ENCODE measurements around the gene RBM47. TPM values are rescaled to one million over a fixed set of nuclear protein-coding genes. Genes with fewer than 3 reads are reported as not detected.

RBM47 gene
- total RNA-seq, 1 donor from 2014 or later = 108 TPM

- Histone ChIP-seq H3K9me3 (no peaks in the 10 kb centered on the region), H3K4me1 (no peaks in the 10 kb centered on the region), H3K27ac (no peak overlapping the region), H3K27me3 (ENCODE audit: low read depth) (no peaks in the 10 kb centered on the region), H3K36me3 (no peaks in the 10 kb centered on the region), H3K4me3 (no peak overlapping the region)
- DNase-seq (no peak), ATAC-seq (no peak)
- TF ChIP-seq CTCF (IDR thresholded peaks at IDR 0.05) = no peak
- intact Hi-C loops (cut with DNase I) = no loop called here
Observed at GRCh38 chr4:40614031-40614430, 15.6 kb downstream of the RBM47 start.

- no peaks in the 10 kb centered on the region for H3K4me1 ChIP-seq
- ATAC-seq = no peak
- TF ChIP-seq CTCF (IDR thresholded peaks at IDR 0.05) = no peak
Observed at GRCh38 chr4:40613456-40613855, 16.2 kb downstream of the RBM47 start.

GRCh38 chr4:40612831-40613230 is 16.8 kb downstream of the RBM47 start:
- TF ChIP-seq CTCF (IDR thresholded peaks at IDR 0.05) = no peak
- no peak for DNase-seq
- Histone ChIP-seq H3K36me3 (no peaks in the 10 kb centered on the region), H3K9me3 (no peaks in the 10 kb centered on the region), H3K4me1 (no peaks in the 10 kb centered on the region), H3K27ac (no peak overlapping the region), H3K27me3 (ENCODE audit: low read depth) (no peaks in the 10 kb centered on the region), H3K4me3 (no peak overlapping the region)
- no peak for ATAC-seq
- intact Hi-C loops (cut with DNase I) = no loop called here

More at GRCh38 chr4:40613456-40613855, 16.2 kb downstream of the RBM47 start:
- no peak for DNase-seq
- H3K9me3 ChIP-seq = no peaks in the 10 kb centered on the region
- intact Hi-C loops (cut with DNase I) = no loop called here
- H3K4me3 ChIP-seq = no peak overlapping the region
- no peaks in the 10 kb centered on the region for H3K27me3 ChIP-seq (ENCODE audit: low read depth)
- H3K27ac ChIP-seq = no peak overlapping the region
- no peaks in the 10 kb centered on the region for H3K36me3 ChIP-seq

- no peak for ATAC-seq
Observed at GRCh38 chr4:40612283-40612682, 17.4 kb downstream of the RBM47 start.

GRCh38 chr4:40608628-40609027 is 21.0 kb downstream of the RBM47 start:
- H3K4me3 ChIP-seq = no peak overlapping the region
- H3K9me3 ChIP-seq = no peaks in the 10 kb centered on the region
- no peaks in the 10 kb centered on the region for H3K27me3 ChIP-seq (ENCODE audit: low read depth)
- H3K4me1 ChIP-seq = no peaks in the 10 kb centered on the region
- no peak for TF ChIP-seq CTCF (IDR thresholded peaks at IDR 0.05)
- H3K36me3 ChIP-seq = no peaks in the 10 kb centered on the region
- intact Hi-C loops (cut with DNase I) = no loop called here
- no peak for ATAC-seq
- no peak overlapping the region for H3K27ac ChIP-seq
- no peak for DNase-seq

More at GRCh38 chr4:40612283-40612682, 17.4 kb downstream of the RBM47 start:
- Histone ChIP-seq H3K27ac (no peak overlapping the region), H3K4me1 (no peaks in the 10 kb centered on the region), H3K9me3 (no peaks in the 10 kb centered on the region), H3K4me3 (no peak overlapping the region), H3K36me3 (no peaks in the 10 kb centered on the region), H3K27me3 (ENCODE audit: low read depth) (no peaks in the 10 kb centered on the region)
- intact Hi-C loops (cut with DNase I) = no loop called here
- no peak for DNase-seq
- TF ChIP-seq CTCF (IDR thresholded peaks at IDR 0.05) = no peak

- ATAC-seq = peak; percentile 37 to 54
Observed at GRCh38 chr4:40607221-40607620, 22.4 kb downstream of the RBM47 start.

More at GRCh38 chr4:40607221-40607620, 22.4 kb downstream of the RBM47 start:
- intact Hi-C loops (cut with DNase I) = no loop called here
- no peaks in the 10 kb centered on the region for H3K4me1 ChIP-seq
- no peak for DNase-seq
- H3K4me3 ChIP-seq = no peak overlapping the region
- no peak for TF ChIP-seq CTCF (IDR thresholded peaks at IDR 0.05)
- H3K27ac ChIP-seq = no peak overlapping the region
- H3K27me3 ChIP-seq (ENCODE audit: low read depth) = no peaks in the 10 kb centered on the region
- H3K36me3 ChIP-seq = no peaks in the 10 kb centered on the region
- no peaks in the 10 kb centered on the region for H3K9me3 ChIP-seq

All from lower lobe of right lung (tissue), 2 donors.